PC-3 (cell line): Measurements from ENCODE around the gene TEKTIP1. TPM values are rescaled to one million over a fixed set of nuclear protein-coding genes. Genes with fewer than 3 reads are reported as not detected.

Source experiments
- ATAC-seq: fragments of 200-7000 bp; cut with Tn5 transposase; 2 replicates; pipeline ENCODE4 v1.9.1; 2020; ENCODE audit warnings: mild to moderate bottlenecking, moderate library complexity
- BruUV-seq: library from RNA; stranded (reverse); fragments of 400-500 nt; replicated peaks from 2 replicates; lab custom pipeline; 2021; lab: Mats Ljungman, UMichigan
- CTCF ChIA-PET: fragments of 300-600 bp; sonication (Branson Sonifier 250); formaldehyde crosslinking; loops from one replicate; lab custom pipeline; 2022; ENCODE audit warnings: antibody characterized with exemption; lab: Charles Lee
- POLR2A ChIA-PET: fragments of 300-600 bp; sonication (Branson Sonifier 250); formaldehyde crosslinking; loops from one replicate; lab custom pipeline; 2022; ENCODE audit warnings: antibody characterized with exemption; ENCODE audit not compliant: unreplicated experiment; lab: Charles Lee
- DNase-seq: peaks from one replicate; pipeline ENCODE4 v3.0.0-alpha.2; 2015
- H2AFZ ChIP-seq: fragments of 300-600 bp; sonication (generic); 2 replicates; pipeline ENCODE4 v1.6.0; 2016; ENCODE audit warnings: antibody characterized with exemption, low read length
- H3F3A ChIP-seq: fragments of 300-600 bp; sonication (generic); one replicate; pipeline ENCODE4 v1.6.0; 2017; ENCODE audit warnings: antibody characterized with exemption, low read length, control low read depth, mild to moderate bottlenecking; ENCODE audit not compliant: unreplicated experiment
- H3K27ac ChIP-seq: fragments of 300-600 bp; sonication (generic); 2 replicates; pipeline ENCODE4 v1.5.1; 2016; ENCODE audit warnings: mild to moderate bottlenecking, low read length
- H3K27me3 ChIP-seq: fragments of 300-600 bp; sonication (generic); 2 replicates; pipeline ENCODE4 v1.6.1; 2016; ENCODE audit warnings: low read length, mixed read lengths
- H3K36me3 ChIP-seq: fragments of 300-600 bp; sonication (generic); 2 replicates; pipeline ENCODE4 v1.6.1; 2016; ENCODE audit warnings: low read depth, mixed run types, low read length, mixed read lengths
- H3K4me1 ChIP-seq: fragments of 300-600 bp; sonication (generic); 2 replicates; pipeline ENCODE4 v1.5.1; 2016; ENCODE audit warnings: low read length; ENCODE audit not compliant: insufficient read depth
- H3K4me2 ChIP-seq: fragments of 300-600 bp; sonication (generic); 2 replicates; pipeline ENCODE4 v1.6.0; 2016; ENCODE audit warnings: low read length
- H3K4me3 ChIP-seq: fragments of 300-600 bp; sonication (generic); 2 replicates; pipeline ENCODE4 v1.5.1; 2016; ENCODE audit warnings: mild to moderate bottlenecking, low read length, mixed read lengths
- H3K79me2 ChIP-seq: fragments of 300-600 bp; sonication (generic); 2 replicates; pipeline ENCODE4 v1.6.1; 2017; ENCODE audit warnings: low read length, mixed read lengths
- H3K9ac ChIP-seq: fragments of 300-600 bp; sonication (generic); 2 replicates; pipeline ENCODE4 v1.6.0; 2016; ENCODE audit warnings: mild to moderate bottlenecking, low read length
- H3K9me2 ChIP-seq: fragments of 300-600 bp; sonication (generic); replicated peaks from 2 replicates; pipeline ENCODE4 v1.6.1; 2016; ENCODE audit warnings: mixed run types, low read length, mixed read lengths
- H3K9me3 ChIP-seq: fragments of 300-600 bp; sonication (generic); 2 replicates; pipeline ENCODE4 v1.6.1; 2016; ENCODE audit warnings: low read length, mixed read lengths
- H4K20me1 ChIP-seq: fragments of 300-600 bp; sonication (generic); 2 replicates; pipeline ENCODE4 v1.6.1; 2016; ENCODE audit warnings: low read length, mixed read lengths
- CTCF ChIP-seq: fragments of 300-600 bp; sonication (generic); conservative IDR thresholded peaks from 2 replicates; pipeline ENCODE4 v1.5.1; 2017; ENCODE audit warnings: antibody characterized with exemption, low read depth, mild to moderate bottlenecking, low read length
- EZH2 ChIP-seq: fragments of 300-600 bp; sonication (generic); IDR thresholded peaks from one replicate; pipeline ENCODE4 v1.6.1; 2017; ENCODE audit warnings: antibody characterized with exemption, mild to moderate bottlenecking, low read length; ENCODE audit not compliant: unreplicated experiment
- EZH2phosphoT487 ChIP-seq: fragments of 300-600 bp; sonication (generic); IDR thresholded peaks from 2 replicates; pipeline ENCODE4 v1.6.1; 2018; ENCODE audit warnings: mild to moderate bottlenecking, antibody characterized with exemption, low read length, borderline replicate concordance
- intact Hi-C: fragments of 100-400 bp; cut with micrococcal nuclease; formaldehyde crosslinking; loops from 2 replicates; pipeline ENCODE4 v1.9.0; 2023
- total RNA-seq: library from RNA; depleted of rRNA; stranded (reverse); fragments of >200 nt; gene quantifications from 2 replicates; pipeline ENCODE4 v1.2.3, GENCODE V29; 2014

TEKTIP1 gene
- total RNA-seq, 1 experiment from 2014 or later, result not detected

GRCh38 chr19:3575260-3575741 lies 36.3 kb downstream of the TEKTIP1 start:
- BruUV-seq, result no TSS peak
- no peaks in the 10 kb centered on the region for H3K27me3 ChIP-seq
- peaks cover 8% of the 10 kb centered on the region for H3K4me1 ChIP-seq
- TF ChIP-seq EZH2phosphoT487 (no peak), EZH2 (no peak), CTCF (0 out of 2 replicates have a peak, but pooled peaks have one; percentile 10)
- no peaks in the 10 kb centered on the region for H3K9me3 ChIP-seq
- no peaks in the 10 kb centered on the region for H3K9me2 ChIP-seq
- H3K79me2 ChIP-seq, result peaks cover 12% of the 10 kb centered on the region
- DNase-seq (no peak), ATAC-seq (no peak)
- peaks cover 3% of the 10 kb centered on the region for H3K36me3 ChIP-seq
- POLR2A ChIA-PET, result no interaction called here
- H3F3A ChIP-seq, result no peaks in the 10 kb centered on the region
- H2AFZ ChIP-seq, result no peak overlapping the region
- no peak overlapping the region for H3K9ac ChIP-seq
- no peak overlapping the region for H3K27ac ChIP-seq
- H4K20me1 ChIP-seq, result no peaks in the 10 kb centered on the region
- CTCF ChIA-PET, result no interaction called here
- H3K4me2 ChIP-seq, result peak overlapping the region; percentile 84; the same call in 1 of the 2 replicates
- intact Hi-C loops, result no loop called here
- H3K4me3 ChIP-seq, result no peak overlapping the region

GRCh38 chr19:3575949-3576673 lies 37.1 kb downstream of the TEKTIP1 start:
- H3K4me1 ChIP-seq, result peaks cover 11% of the 10 kb centered on the region
- peaks cover 12% of the 10 kb centered on the region for H3K79me2 ChIP-seq
- no peaks in the 10 kb centered on the region for H3K27me3 ChIP-seq
- no peaks in the 10 kb centered on the region for H4K20me1 ChIP-seq
- H2AFZ ChIP-seq, result no peak overlapping the region
- BruUV-seq, result no TSS peak
- no peak overlapping the region for H3K9ac ChIP-seq
- H3K36me3 ChIP-seq, result peaks cover 3% of the 10 kb centered on the region
- H3K4me2 ChIP-seq, result no peak overlapping the region
- H3K9me2 ChIP-seq, result no peaks in the 10 kb centered on the region
- ChIA-PET CTCF (no interaction called here), POLR2A (no interaction called here)
- H3K27ac ChIP-seq, result no peak overlapping the region
- TF ChIP-seq EZH2phosphoT487 (no peak), CTCF (no peak)
- intact Hi-C loops, result no loop called here
- H3K9me3 ChIP-seq, result no peaks in the 10 kb centered on the region
- no peaks in the 10 kb centered on the region for H3F3A ChIP-seq
- no peak overlapping the region for H3K4me3 ChIP-seq
- DNase-seq (no peak), ATAC-seq (no peak)

- intact Hi-C loops, result no loop called here
- H3K4me3 ChIP-seq, result no peak overlapping the region
- no peaks in the 10 kb centered on the region for H3K9me3 ChIP-seq
- H3K4me2 ChIP-seq, result no peak overlapping the region
- no peak for TF ChIP-seq EZH2phosphoT487
- no peak for TF ChIP-seq EZH2
- TF ChIP-seq CTCF, result no peak
- no peak for DNase-seq
- no peaks in the 10 kb centered on the region for H3K9me2 ChIP-seq
- H3F3A ChIP-seq, result no peaks in the 10 kb centered on the region
- H3K27me3 ChIP-seq, result no peaks in the 10 kb centered on the region
- H3K79me2 ChIP-seq, result peaks cover 12% of the 10 kb centered on the region
- ChIA-PET CTCF (no interaction called here), POLR2A (no interaction called here)
- no peak for ATAC-seq
- H3K9ac ChIP-seq, result no peak overlapping the region
- H3K4me1 ChIP-seq, result peaks cover 11% of the 10 kb centered on the region
- H4K20me1 ChIP-seq, result no peaks in the 10 kb centered on the region
- BruUV-seq, result no TSS peak
- H3K27ac ChIP-seq, result no peak overlapping the region
- H2AFZ ChIP-seq, result no peak overlapping the region
- H3K36me3 ChIP-seq, result peaks cover 3% of the 10 kb centered on the region
These were observed 37.9 kb downstream of the TEKTIP1 start for GRCh38 chr19:3576696-3577443.
